Vagina (tissue), 2 donors: ENCODE measurements around the gene ZC2HC1B. TPM values are rescaled to one million over a fixed set of nuclear protein-coding genes. Genes with fewer than 3 reads are reported as not detected.

Experiments used
- DNase-seq, 2 donors: peaks; one replicate each; pipeline ENCODE4 v3.0.0-alpha.2; 2017; ENCODE audit errors: extremely low spot score in 2 of 2
- H3K27ac ChIP-seq: fragments of 200-600 bp; sonication (generic); one replicate; pipeline ENCODE4 v1.5.1; 2019
- H3K27me3 ChIP-seq: fragments of 200-600 bp; sonication (generic); one replicate; pipeline ENCODE4 v1.5.1; 2019
- H3K36me3 ChIP-seq, 2 donors: fragments of 200-600 bp; sonication (generic); one replicate each; pipeline ENCODE4 v1.5.1; 2017 to 2019
- H3K4me1 ChIP-seq: fragments of 200-600 bp; sonication (generic); one replicate; pipeline ENCODE4 v1.5.1; 2019
- H3K4me3 ChIP-seq, 2 donors: fragments of 200-600 bp; sonication (generic); 1 replicate in 1 of 2; 2 replicates in 1 of 2; pipeline ENCODE4 v1.5.1; 2016 to 2019
- H3K9me3 ChIP-seq: fragments of 200-600 bp; sonication (generic); one replicate; pipeline ENCODE4 v1.5.1; 2019
- CTCF ChIP-seq, 3 experiments: fragments of 450-650 bp in 2 of 3; fragments of 200-600 bp in 1 of 3; sonication (generic) in 1 of 3; IDR thresholded peaks; one replicate each; pipeline ENCODE4 v1.5.1; 2017 to 2019; ENCODE audit warnings: antibody characterized with exemption in 3 of 3, mild to moderate bottlenecking in 2 of 3, moderate library complexity in 2 of 3
- POLR2A ChIP-seq, 2 donors: fragments of 450-650 bp; IDR thresholded peaks; one replicate each; pipeline ENCODE4 v1.6.1; 2017; ENCODE audit warnings: antibody characterized with exemption in 2 of 2, mild to moderate bottlenecking in 2 of 2, moderate library complexity in 2 of 2
- POLR2AphosphoS5 ChIP-seq, 2 donors: sonication (generic); formaldehyde crosslinking; IDR thresholded peaks; one replicate each; pipeline ENCODE4 v1.9.0; 2017; ENCODE audit warnings: antibody characterized with exemption in 2 of 2, mild to moderate bottlenecking in 2 of 2, low read depth in 1 of 2; ENCODE audit not compliant: insufficient read depth in 1 of 2
- intact Hi-C: fragments of 100-400 bp; cut with DNase I; formaldehyde crosslinking; loops from one replicate; pipeline ENCODE4 v1.15.1; 2023
- total RNA-seq: library from RNA; depleted of rRNA; stranded (reverse); fragments of >200 nt; gene quantifications from one replicate; pipeline ENCODE4 v1.2.3, GENCODE V29; 2016

The ZC2HC1B gene
- total RNA-seq, 1 donor from 2014 or later, result not detected

- H3K36me3 ChIP-seq, result no peaks in the 10 kb centered on the region
- no peak overlapping the region for H3K4me3 ChIP-seq
- no peak for DNase-seq
- no peaks in the 10 kb centered on the region for H3K9me3 ChIP-seq
- no peaks in the 10 kb centered on the region for H3K4me1 ChIP-seq
- no peaks in the 10 kb centered on the region for H3K27me3 ChIP-seq
- intact Hi-C loops, result no loop called here
- no peak for TF ChIP-seq CTCF (IDR thresholded peaks at IDR 0.05)
- TF ChIP-seq POLR2A (IDR thresholded peaks at IDR 0.05), result no peak
- no peak for TF ChIP-seq POLR2AphosphoS5 (IDR thresholded peaks at IDR 0.05; ENCODE audit: insufficient read depth in 1 of 2, low read depth in 1 of 2)
- no peak overlapping the region for H3K27ac ChIP-seq
Observed at GRCh38 chr6:143928853-143929252, 64.6 kb downstream of the ZC2HC1B start.

GRCh38 chr6:143929975-143930374 is 65.7 kb downstream of the ZC2HC1B start:
- DNase-seq, result no peak
- H3K9me3 ChIP-seq, result no peaks in the 10 kb centered on the region
- no peaks in the 10 kb centered on the region for H3K27me3 ChIP-seq
- no peaks in the 10 kb centered on the region for H3K4me1 ChIP-seq
- H3K4me3 ChIP-seq, result no peak overlapping the region
- no peaks in the 10 kb centered on the region for H3K36me3 ChIP-seq
- intact Hi-C loops, result no loop called here
- TF ChIP-seq POLR2AphosphoS5 (IDR thresholded peaks at IDR 0.05; ENCODE audit: insufficient read depth in 1 of 2, low read depth in 1 of 2) (no peak), POLR2A (IDR thresholded peaks at IDR 0.05) (no peak)
- no peak overlapping the region for H3K27ac ChIP-seq

- H3K36me3 ChIP-seq, result no peaks in the 10 kb centered on the region
- H3K4me1 ChIP-seq, result no peaks in the 10 kb centered on the region
- H3K27ac ChIP-seq, result no peak overlapping the region
- intact Hi-C loops, result no loop called here
- no peak for DNase-seq
- no peaks in the 10 kb centered on the region for H3K9me3 ChIP-seq
- H3K4me3 ChIP-seq, result no peak overlapping the region
- TF ChIP-seq POLR2AphosphoS5 (IDR thresholded peaks at IDR 0.05; ENCODE audit: insufficient read depth in 1 of 2, low read depth in 1 of 2) (no peak), CTCF (IDR thresholded peaks at IDR 0.05) (no peak), POLR2A (IDR thresholded peaks at IDR 0.05) (no peak)
- H3K27me3 ChIP-seq, result no peaks in the 10 kb centered on the region
Observed at GRCh38 chr6:143934331-143934730, 70.1 kb downstream of the ZC2HC1B start.

- Histone ChIP-seq H3K4me1 (no peaks in the 10 kb centered on the region), H3K9me3 (no peaks in the 10 kb centered on the region), H3K27ac (no peak overlapping the region), H3K27me3 (no peaks in the 10 kb centered on the region), H3K36me3 (no peaks in the 10 kb centered on the region), H3K4me3 (no peak overlapping the region)
- TF ChIP-seq POLR2AphosphoS5 (IDR thresholded peaks at IDR 0.05; ENCODE audit: insufficient read depth in 1 of 2, low read depth in 1 of 2) (no peak), POLR2A (IDR thresholded peaks at IDR 0.05) (no peak), CTCF (IDR thresholded peaks at IDR 0.05) (no peak)
- DNase-seq, result no peak
- intact Hi-C loops, result no loop called here
Observed at GRCh38 chr6:143934867-143935266, 70.6 kb downstream of the ZC2HC1B start.

- no peak for DNase-seq
- Histone ChIP-seq H3K9me3 (no peaks in the 10 kb centered on the region), H3K4me3 (no peak overlapping the region), H3K4me1 (no peaks in the 10 kb centered on the region), H3K36me3 (no peaks in the 10 kb centered on the region), H3K27me3 (no peaks in the 10 kb centered on the region), H3K27ac (no peak overlapping the region)
- TF ChIP-seq POLR2A (IDR thresholded peaks at IDR 0.05) (no peak), POLR2AphosphoS5 (IDR thresholded peaks at IDR 0.05; ENCODE audit: insufficient read depth in 1 of 2, low read depth in 1 of 2) (no peak)
- intact Hi-C loops, result no loop called here
Observed at GRCh38 chr6:143936347-143936746, 72.1 kb downstream of the ZC2HC1B start.

- Histone ChIP-seq H3K9me3 (no peaks in the 10 kb centered on the region), H3K4me3 (no peak overlapping the region), H3K27ac (no peak overlapping the region), H3K36me3 (no peaks in the 10 kb centered on the region), H3K27me3 (no peaks in the 10 kb centered on the region), H3K4me1 (no peaks in the 10 kb centered on the region)
- no peak for DNase-seq
- intact Hi-C loops, result no loop called here
- TF ChIP-seq POLR2A (IDR thresholded peaks at IDR 0.05), result no peak
- TF ChIP-seq CTCF (IDR thresholded peaks at IDR 0.05), result no peak
- no peak for TF ChIP-seq POLR2AphosphoS5 (IDR thresholded peaks at IDR 0.05; ENCODE audit: insufficient read depth in 1 of 2, low read depth in 1 of 2)
Observed at GRCh38 chr6:143936778-143937667, 72.7 kb downstream of the ZC2HC1B start.
